Measurements from ENCODE around the gene JAG1. TPM values are rescaled to one million over a fixed set of nuclear protein-coding genes. Genes with fewer than 3 reads are reported as not detected.

Gene JAG1
- polyA plus RNA-seq, 1 donor (not counting 4 experiments of a cell fraction or from before 2014, with no cell fraction given): 84.2 TPM

- H2AFZ ChIP-seq (ENCODE audit: control insufficient read depth, low read length): no peak overlapping the region
- peaks cover 27% of the 10 kb centered on the region for H3K4me1 ChIP-seq (ENCODE audit: control insufficient read depth, extremely low read depth, insufficient read depth, low read length)
- no peaks in the 10 kb centered on the region for H3K9me3 ChIP-seq (ENCODE audit: control insufficient read depth, low read depth, low read length)
- peaks cover 35% of the 10 kb centered on the region for H4K20me1 ChIP-seq (ENCODE audit: control insufficient read depth, extremely low read depth, insufficient read depth, low read length)
- no peak for FAIRE-seq
- no peak overlapping the region for H3K27ac ChIP-seq (ENCODE audit: control insufficient read depth, insufficient read depth, low read length)
- H3K9me1 ChIP-seq (ENCODE audit: control insufficient read depth, extremely low read depth, insufficient read depth, low read length): no peaks in the 10 kb centered on the region
- H3K4me3 ChIP-seq (ENCODE audit: control insufficient read depth in 2 of 3, extremely low read depth in 1 of 3, insufficient read depth in 2 of 3, low read depth in 1 of 3, low read length in 3 of 3): no peak overlapping the region
- no peaks in the 10 kb centered on the region for H3K27me3 ChIP-seq (ENCODE audit: control insufficient read depth, extremely low read depth, insufficient read depth, low read length)
- H3K36me3 ChIP-seq (ENCODE audit: control insufficient read depth in 2 of 2, extremely low read depth in 1 of 2, insufficient read depth in 2 of 2, low read length in 2 of 2): peaks cover 64 to 92% of the 10 kb centered on the region in 2 experiments
- H3K9ac ChIP-seq (ENCODE audit: control insufficient read depth, extremely low read depth, insufficient read depth, low read length): no peak overlapping the region
- H3K79me2 ChIP-seq (ENCODE audit: control insufficient read depth, insufficient read depth, low read length): peaks cover 89% of the 10 kb centered on the region
- TF ChIP-seq EZH2 (IDR thresholded peaks at IDR 0.05; ENCODE audit: low read length): no peak
- TF ChIP-seq CTCF (optimal IDR thresholded peaks at IDR 0.05 in 1 of 3, IDR thresholded peaks at IDR 0.05 in 1 of 3, conservative IDR thresholded peaks at IDR 0.05 in 1 of 3; ENCODE audit: extremely low read depth in 1 of 3, insufficient read depth in 2 of 3, low read length in 3 of 3): no peak
- dilution Hi-C loops (cut with MboI; ENCODE audit: extremely low pct_ligation_motif_present, low sequenced_read_pairs): no loop called here
- H3K4me2 ChIP-seq (ENCODE audit: control insufficient read depth, extremely low read depth, insufficient read depth, low read depth, low read length): no peak overlapping the region
- no peak for DNase-seq (ENCODE audit: low read depth, low spot score)
Measured at GRCh38 chr20:10649080-10649796, 24.6 kb downstream of the JAG1 start.

DNA sequence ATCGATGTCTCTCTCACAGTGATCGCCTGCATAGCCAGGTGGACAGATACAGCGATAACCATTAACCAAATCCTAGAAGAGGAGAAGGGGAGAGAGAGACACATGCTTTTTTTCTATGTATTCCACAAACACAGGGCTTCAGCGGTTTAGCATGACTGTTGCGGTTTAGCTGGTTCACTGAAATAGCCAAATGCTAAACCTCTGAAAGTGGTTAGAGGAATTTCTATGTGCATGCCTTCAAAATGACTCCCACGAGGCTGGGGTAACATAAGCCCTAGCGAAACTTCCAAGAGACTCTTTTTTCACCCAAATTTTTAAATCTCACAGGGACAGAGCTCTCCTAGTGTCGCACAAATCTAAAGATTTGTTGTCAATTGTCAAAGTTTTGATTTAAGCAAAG is 25.1 kb downstream of the JAG1 start:
- dilution Hi-C loops (cut with MboI; ENCODE audit: extremely low pct_ligation_motif_present, low sequenced_read_pairs): no loop called here
- Histone ChIP-seq H3K27ac (ENCODE audit: control insufficient read depth, insufficient read depth, low read length) (no peak overlapping the region), H3K36me3 (ENCODE audit: control insufficient read depth in 2 of 2, extremely low read depth in 1 of 2, insufficient read depth in 2 of 2, low read length in 2 of 2) (peaks cover 63 to 92% of the 10 kb centered on the region in 2 experiments)

More for the DNA sequence above, 25.1 kb downstream of the JAG1 start:
- peaks cover 27% of the 10 kb centered on the region for H3K4me1 ChIP-seq (ENCODE audit: control insufficient read depth, extremely low read depth, insufficient read depth, low read length)
- no peak overlapping the region for H3K4me2 ChIP-seq (ENCODE audit: control insufficient read depth, extremely low read depth, insufficient read depth, low read depth, low read length)
- H3K9me1 ChIP-seq (ENCODE audit: control insufficient read depth, extremely low read depth, insufficient read depth, low read length): no peaks in the 10 kb centered on the region
- H3K27me3 ChIP-seq (ENCODE audit: control insufficient read depth, extremely low read depth, insufficient read depth, low read length): no peaks in the 10 kb centered on the region
- no peak overlapping the region for H3K9ac ChIP-seq (ENCODE audit: control insufficient read depth, extremely low read depth, insufficient read depth, low read length)
- DNase-seq (ENCODE audit: low read depth, low spot score) (no peak), FAIRE-seq (no peak)
- no peak for TF ChIP-seq CTCF (optimal IDR thresholded peaks at IDR 0.05 in 1 of 3, IDR thresholded peaks at IDR 0.05 in 1 of 3, conservative IDR thresholded peaks at IDR 0.05 in 1 of 3; ENCODE audit: extremely low read depth in 1 of 3, insufficient read depth in 2 of 3, low read length in 3 of 3)
- TF ChIP-seq EZH2 (IDR thresholded peaks at IDR 0.05; ENCODE audit: low read length): no peak
- peaks cover 34% of the 10 kb centered on the region for H4K20me1 ChIP-seq (ENCODE audit: control insufficient read depth, extremely low read depth, insufficient read depth, low read length)
- H2AFZ ChIP-seq (ENCODE audit: control insufficient read depth, low read length): no peak overlapping the region
- H3K9me3 ChIP-seq (ENCODE audit: control insufficient read depth, low read depth, low read length): no peaks in the 10 kb centered on the region
- no peak overlapping the region for H3K4me3 ChIP-seq (ENCODE audit: control insufficient read depth in 2 of 3, extremely low read depth in 1 of 3, insufficient read depth in 2 of 3, low read depth in 1 of 3, low read length in 3 of 3)
- peaks cover 86% of the 10 kb centered on the region for H3K79me2 ChIP-seq (ENCODE audit: control insufficient read depth, insufficient read depth, low read length)
